GM23248 (cell line): Measurements from ENCODE around the gene SLC35E2B.
"Not testable (repeated sequence)": the region's sequence is repeated elsewhere in the genome, so short reads cannot be mapped to it uniquely, and the experiment has no call there.

Experiments used
- EZH2 ChIP-seq: fragments of 200-600 bp; sonication (generic); IDR thresholded peaks from 2 replicates; pipeline ENCODE4 v1.6.1; 2018; ENCODE audit warnings: antibody characterized with exemption, mild to moderate bottlenecking; ENCODE audit not compliant: insufficient read depth, poor library complexity, severe bottlenecking
- EZH2phosphoT487 ChIP-seq: fragments of 200-600 bp; sonication (generic); IDR thresholded peaks from 2 replicates; pipeline ENCODE4 v1.6.1; 2018; ENCODE audit warnings: antibody characterized with exemption, moderate library complexity, mild to moderate bottlenecking, low read depth; ENCODE audit not compliant: insufficient read depth

- TF ChIP-seq EZH2phosphoT487, EZH2: not testable (repeated sequence)
Measured at GRCh38 chr1:1638528-1638927, 54.1 kb downstream of the SLC35E2B start.
